H1 (cell line): ENCODE data around the gene EID1.

Experiments used
- CTCF ChIP-seq, 3 experiments: IDR thresholded peaks; 1 replicate in 2 of 3; 2 replicates in 1 of 3; pipeline versions ENCODE4 v1.5.1 to v1.6.1; 2011; ENCODE audit warnings: low read length in 3 of 3, mild to moderate bottlenecking in 3 of 3, inconsistent platforms in 2 of 3, low read depth in 1 of 3, moderate library complexity in 1 of 3; ENCODE audit not compliant: insufficient read depth in 1 of 3; ENCODE audit errors: control extremely low read depth in 1 of 3
- EP300 ChIP-seq, 2 experiments: IDR thresholded peaks; 1 replicate in 1 of 2; 2 replicates in 1 of 2; pipeline ENCODE4 v1.6.1; 2011 to 2012; ENCODE audit warnings: low read depth in 2 of 2, low read length in 2 of 2, mild to moderate bottlenecking in 2 of 2, borderline replicate concordance in 1 of 2, inconsistent platforms in 1 of 2, moderate library complexity in 1 of 2
- EZH2 ChIP-seq: fragments of 200-600 bp; sonication (generic); IDR thresholded peaks from 2 replicates; pipeline ENCODE4 v1.7.1; 2012; ENCODE audit warnings: low read depth, mild to moderate bottlenecking, moderate library complexity, low read length, inconsistent platforms; ENCODE audit not compliant: severe bottlenecking
- POLR2AphosphoS5 ChIP-seq: IDR thresholded peaks from 2 replicates; pipeline ENCODE4 v1.6.1; 2011; ENCODE audit warnings: low read depth, low read length
- RAD21 ChIP-seq, 2 experiments: IDR thresholded peaks in 1 of 2; conservative IDR thresholded peaks in 1 of 2; 2 replicates each; pipeline ENCODE4 v1.6.1; 2011; ENCODE audit warnings: low read depth in 2 of 2, low read length in 2 of 2, improper control_type of control experiment in 1 of 2, inconsistent platforms in 1 of 2, mild to moderate bottlenecking in 1 of 2, moderate library complexity in 1 of 2
- SRF ChIP-seq: IDR thresholded peaks from 2 replicates; pipeline ENCODE4 v1.6.1; 2011; ENCODE audit warnings: mild to moderate bottlenecking, low read depth, low read length, moderate library complexity
- SUZ12 ChIP-seq: fragments of 200-600 bp; sonication (generic); IDR thresholded peaks from 2 replicates; pipeline ENCODE4 v1.6.1; 2012; ENCODE audit warnings: mild to moderate bottlenecking, inconsistent platforms, low read length, moderate library complexity, mixed read lengths
- TBP ChIP-seq: IDR thresholded peaks from 2 replicates; pipeline ENCODE4 v1.6.1; 2011; ENCODE audit warnings: low read depth, low read length, improper control_type of control experiment
- YY1 ChIP-seq: IDR thresholded peaks from 2 replicates; pipeline ENCODE4 v1.6.1; 2011; ENCODE audit warnings: low read depth, mild to moderate bottlenecking, low read length

GRCh38 chr15:48915861-48916260 is 37.9 kb downstream of the EID1 start:
- TF ChIP-seq YY1 (no peak), POLR2AphosphoS5 (no peak), SUZ12 (no peak), CTCF (IDR thresholded peaks at IDR 0.05; ENCODE audit: control extremely low read depth in 1 of 3, insufficient read depth in 1 of 3, low read depth in 1 of 3, low read length in 3 of 3) (no peak), EZH2 (no peak), TBP (no peak), SRF (no peak), RAD21 (IDR thresholded peaks at IDR 0.05 in 1 of 2, conservative IDR thresholded peaks at IDR 0.05 in 1 of 2; ENCODE audit: low read depth in 2 of 2, low read length in 2 of 2) (no peak), EP300 (IDR thresholded peaks at IDR 0.05; ENCODE audit: borderline replicate concordance in 1 of 2, low read depth in 2 of 2, low read length in 2 of 2) (no peak)
